Activated CD8-positive, alpha-beta T cell treated with anti-CD3 and anti-CD28 coated beads for 36 hours (primary cell): Measurements from ENCODE around the gene CASD1. TPM values are rescaled to one million over a fixed set of nuclear protein-coding genes. Genes with fewer than 3 reads are reported as not detected.
A peak's percentile ranks its signal among the peaks of the same experiment; 100 is the strongest.

Experiments
- ATAC-seq: fragments of 200-7000 bp; cut with Tn5 transposase; one replicate; pipeline ENCODE4 v1.10.0; 2021; ENCODE audit warnings: mild to moderate bottlenecking, moderate library complexity
- CTCF ChIA-PET: fragments of 350-600 bp; sonication (Branson Sonifier 250); formaldehyde crosslinking; loops from one replicate; lab custom pipeline; 2021; ENCODE audit warnings: antibody characterized with exemption; lab: Charles Lee
- POLR2A ChIA-PET: fragments of 350-600 bp; sonication (Branson Sonifier 250); formaldehyde crosslinking; loops from one replicate; lab custom pipeline; 2021; ENCODE audit warnings: antibody characterized with exemption; lab: Charles Lee
- DNase-seq: peaks from one replicate; pipeline ENCODE4 v3.0.0-alpha.2; 2020
- H3K27ac Mint-ChIP-seq: one replicate; pipeline ENCODE4 v1.8.0; 2021; ENCODE audit warnings: mild to moderate bottlenecking, mixed read lengths
- H3K27me3 Mint-ChIP-seq: one replicate; pipeline ENCODE4 v1.8.0; 2021; ENCODE audit warnings: mixed read lengths
- H3K36me3 Mint-ChIP-seq: one replicate; pipeline ENCODE4 v1.8.0; 2021; ENCODE audit warnings: low read depth, mixed read lengths
- H3K4me1 Mint-ChIP-seq: one replicate; pipeline ENCODE4 v1.8.0; 2021; ENCODE audit warnings: low read depth, mixed read lengths
- H3K4me3 Mint-ChIP-seq: one replicate; pipeline ENCODE4 v1.8.0; 2021; ENCODE audit warnings: mild to moderate bottlenecking, moderate library complexity, mixed read lengths
- H3K9me3 Mint-ChIP-seq: one replicate; pipeline ENCODE4 v1.8.0; 2021; ENCODE audit warnings: mixed read lengths
- CTCF ChIP-seq: fragments of 200-600 bp; IDR thresholded peaks from one replicate; pipeline ENCODE4 v1.8.0; 2022; ENCODE audit warnings: antibody characterized with exemption, mild to moderate bottlenecking
- intact Hi-C: fragments of 100-400 bp; cut with micrococcal nuclease; formaldehyde crosslinking; loops from one replicate; pipeline ENCODE4 v1.10.0; 2022
- total RNA-seq, 2 experiments: library from RNA; stranded (reverse); gene quantifications; one replicate each; pipeline ENCODE4 v1.2.3, GENCODE V29; 2021

CASD1 gene
- total RNA-seq, 2 experiments from 2014 or later = 12.9 to 17.0 TPM

GRCh38 chr7:94507462-94507861, 2.1 kb upstream of the CASD1 start:
- Mint-ChIP-seq H3K4me1 (peaks cover 23% of the 10 kb centered on the region), H3K27me3 (no peaks in the 10 kb centered on the region), H3K4me3 (no peak overlapping the region), H3K9me3 (no peaks in the 10 kb centered on the region), H3K36me3 (peaks cover 3% of the 10 kb centered on the region), H3K27ac (no peak overlapping the region)
- POLR2A ChIA-PET = no interaction called here
- CTCF ChIA-PET = no interaction called here
- TF ChIP-seq CTCF = no peak
- DNase-seq (no peak), ATAC-seq (no peak)
- intact Hi-C loops = no loop called here

- ATAC-seq (no peak), DNase-seq (no peak)
- Mint-ChIP-seq H3K9me3 (no peaks in the 10 kb centered on the region), H3K27me3 (no peaks in the 10 kb centered on the region), H3K4me1 (peaks cover 28% of the 10 kb centered on the region), H3K36me3 (peaks cover 3% of the 10 kb centered on the region), H3K27ac (no peak overlapping the region), H3K4me3 (peak overlapping the region; percentile 80)
- intact Hi-C loops = no loop called here
- POLR2A ChIA-PET = no interaction called here
- no peak for TF ChIP-seq CTCF
- CTCF ChIA-PET = no interaction called here
Observed at GRCh38 chr7:94507962-94508361, 1.6 kb upstream of the CASD1 start.

GRCh38 chr7:94509887-94510581, 425 bp downstream of the CASD1 start:
- peak; percentile 78 for ATAC-seq
- intact Hi-C loops = loop anchor here (10.0 kb wide), 1 partner anchor 145 kb away; the partner anchor contains the start of gene SGCE
- Mint-ChIP-seq H3K9me3 (no peaks in the 10 kb centered on the region), H3K4me1 (peaks cover 40% of the 10 kb centered on the region), H3K27me3 (no peaks in the 10 kb centered on the region), H3K27ac (peak overlapping the region; percentile 95), H3K36me3 (peaks cover 6% of the 10 kb centered on the region), H3K4me3 (peak overlapping the region; percentile 80)
- POLR2A ChIA-PET = interaction anchor here (0.6 kb wide), 1 partner anchor 1912 kb away, joined by 3 read pairs; no protein-coding TSS in a partner anchor
- TF ChIP-seq CTCF = no peak
- CTCF ChIA-PET = interaction anchor here (0.6 to 1.0 kb wide), 2 partner anchors 60 to 61 kb away, joined by 3 read pairs; no protein-coding TSS in a partner anchor
- peak; percentile 76 for DNase-seq

GRCh38 chr7:94510582-94511496, 1.2 kb downstream of the CASD1 start:
- CTCF ChIA-PET = interaction anchor here (1.0 kb wide), 1 partner anchor 62 kb away, joined by 3 read pairs; no protein-coding TSS in a partner anchor
- ATAC-seq (peak; percentile 26), DNase-seq (peak; percentile 52)
- intact Hi-C loops = loop anchor here (10.0 kb wide), 1 partner anchor 144 kb away; the partner anchor contains the start of gene SGCE
- Mint-ChIP-seq H3K4me3 (peak overlapping the region; percentile 77), H3K9me3 (no peaks in the 10 kb centered on the region), H3K4me1 (peaks cover 46% of the 10 kb centered on the region), H3K36me3 (peaks cover 6% of the 10 kb centered on the region), H3K27me3 (no peaks in the 10 kb centered on the region), H3K27ac (peak overlapping the region; percentile 95)
- no peak for TF ChIP-seq CTCF
- POLR2A ChIA-PET = no interaction called here
